HEK293T (cell line): ENCODE measurements around the gene GMDS.
A peak's percentile ranks its signal among the peaks of the same experiment; 100 is the strongest.

Source experiments
- CTCF ChIA-PET: fragments of 350-600 bp; formaldehyde crosslinking; extraction: SDS; loops from one replicate; lab custom pipeline; 2021; ENCODE audit warnings: antibody characterized with exemption, inconsistent platforms; lab: Yijun Ruan, JAX
- POLR2A ChIA-PET: fragments of 350-600 bp; formaldehyde crosslinking; extraction: SDS; loops from one replicate; lab custom pipeline; 2020; ENCODE audit warnings: antibody characterized with exemption, inconsistent platforms; lab: Yijun Ruan, JAX
- DNase-seq: peaks from one replicate; pipeline ENCODE4 v3.0.0; 2012; ENCODE audit warnings: mixed read lengths; ENCODE audit errors: extremely low spot score
- ARNT ChIP-seq: fragments of 450-650 bp; IDR thresholded peaks from 2 replicates; pipeline ENCODE4 v1.6.1; 2017; ENCODE audit warnings: mild to moderate bottlenecking
- BHLHE40 ChIP-seq: fragments of 450-650 bp; IDR thresholded peaks from 2 replicates; pipeline ENCODE4 v1.6.1; 2016; ENCODE audit warnings: mild to moderate bottlenecking, moderate library complexity, borderline replicate concordance
- CTBP1 ChIP-seq: fragments of 450-650 bp; IDR thresholded peaks from 2 replicates; pipeline ENCODE4 v1.6.1; 2016; ENCODE audit warnings: borderline replicate concordance
- ELF4 ChIP-seq: fragments of 450-650 bp; IDR thresholded peaks from 2 replicates; pipeline ENCODE4 v1.6.1; 2017; ENCODE audit warnings: antibody characterized with exemption
- FOXA1 ChIP-seq: fragments of 450-650 bp; IDR thresholded peaks from 2 replicates; pipeline ENCODE4 v1.6.1; 2016; ENCODE audit warnings: mild to moderate bottlenecking
- FOXK2 ChIP-seq: fragments of 450-650 bp; IDR thresholded peaks from 2 replicates; pipeline ENCODE4 v1.6.1; 2016; ENCODE audit warnings: mild to moderate bottlenecking
- FOXM1 ChIP-seq: fragments of 450-650 bp; IDR thresholded peaks from 2 replicates; pipeline ENCODE4 v1.6.1; 2017; ENCODE audit warnings: mild to moderate bottlenecking, borderline replicate concordance
- HDGF ChIP-seq: fragments of 450-650 bp; IDR thresholded peaks from 2 replicates; pipeline ENCODE4 v1.6.1; 2017; ENCODE audit warnings: antibody characterized with exemption, borderline replicate concordance
- L3MBTL2 ChIP-seq: fragments of 450-650 bp; conservative IDR thresholded peaks from 2 replicates; pipeline ENCODE4 v1.6.1; 2016; ENCODE audit warnings: mild to moderate bottlenecking
- LEF1 ChIP-seq: fragments of 450-650 bp; IDR thresholded peaks from 2 replicates; pipeline ENCODE4 v1.6.1; 2017; ENCODE audit warnings: mild to moderate bottlenecking, borderline replicate concordance
- NFRKB ChIP-seq: fragments of 450-650 bp; IDR thresholded peaks from 2 replicates; pipeline ENCODE4 v1.6.1; 2016; ENCODE audit warnings: mild to moderate bottlenecking, moderate library complexity
- SP1 ChIP-seq: fragments of 450-650 bp; IDR thresholded peaks from 2 replicates; pipeline ENCODE4 v1.6.1; 2017
- SUZ12 ChIP-seq: fragments of 450-650 bp; IDR thresholded peaks from 2 replicates; pipeline ENCODE4 v1.6.1; 2016; ENCODE audit warnings: mild to moderate bottlenecking
- TARDBP ChIP-seq: fragments of 450-650 bp; IDR thresholded peaks from 2 replicates; pipeline ENCODE4 v1.6.1; 2016
- ZNF384 ChIP-seq: fragments of 450-650 bp; IDR thresholded peaks from 2 replicates; pipeline ENCODE4 v1.6.1; 2016
- TF ChIP-seq, protein P1 (sequence below): fragments of 450-650 bp; IDR thresholded peaks from 2 replicates; pipeline ENCODE4 v1.6.1; 2016

GMDS gene

DNA sequence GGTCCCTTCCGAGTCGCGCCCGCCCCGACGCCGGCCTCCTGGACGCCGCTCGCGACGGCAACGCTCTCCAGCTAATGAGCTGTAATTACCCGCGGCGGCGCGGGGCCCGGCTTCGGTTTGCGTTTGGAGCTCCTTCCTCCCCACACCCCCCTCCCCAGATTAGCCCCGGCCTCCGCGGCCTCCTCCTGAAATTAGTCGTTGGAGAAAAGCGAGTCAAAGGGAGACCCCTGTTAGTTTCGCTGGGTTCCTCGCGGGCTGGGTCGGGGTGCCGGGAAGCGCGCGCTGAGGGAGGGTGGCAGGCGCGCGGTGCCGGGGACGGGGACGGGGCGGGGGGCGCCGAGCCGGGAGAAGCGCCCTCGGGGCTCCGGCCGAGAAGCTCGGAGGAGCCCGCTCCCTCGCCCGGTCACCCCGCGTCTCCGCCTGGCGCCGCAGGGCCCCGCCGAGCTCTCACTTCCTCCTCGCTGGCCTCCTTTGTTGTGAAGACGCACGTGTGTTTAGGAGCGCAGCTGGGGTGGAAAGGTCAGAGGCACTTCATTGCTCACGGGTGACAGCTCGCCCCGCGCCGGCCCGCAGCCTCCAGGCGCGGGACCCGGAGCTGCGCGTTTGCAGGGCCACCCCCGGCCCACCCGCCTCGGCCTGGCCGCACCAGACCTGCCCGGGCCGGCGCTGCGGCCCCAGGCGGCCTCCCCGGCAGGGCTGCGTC, 630.8 kb downstream of the GMDS start:
- CTCF ChIA-PET: interaction anchor here (1.5 kb wide), 1 partner anchor 8 kb away, joined by 4 read pairs; no protein-coding TSS in a partner anchor
- TF ChIP-seq LEF1 (0 out of 2 replicates have a peak, but pooled peaks have one; percentile 70), FOXK2 (no peak), NFRKB (no peak), ELF4 (no peak), FOXM1 (0 out of 2 replicates have a peak, but pooled peaks have one; percentile 9), CTBP1 (0 out of 2 replicates have a peak, but pooled peaks have one; percentile 6)
- POLR2A ChIA-PET: interaction anchor here (0.6 to 5.5 kb wide), 18 partner anchors 7 to 225 kb away, joined by 3 to 74 read pairs (median 6); no protein-coding TSS in a partner anchor
- no peak for DNase-seq

DNA sequence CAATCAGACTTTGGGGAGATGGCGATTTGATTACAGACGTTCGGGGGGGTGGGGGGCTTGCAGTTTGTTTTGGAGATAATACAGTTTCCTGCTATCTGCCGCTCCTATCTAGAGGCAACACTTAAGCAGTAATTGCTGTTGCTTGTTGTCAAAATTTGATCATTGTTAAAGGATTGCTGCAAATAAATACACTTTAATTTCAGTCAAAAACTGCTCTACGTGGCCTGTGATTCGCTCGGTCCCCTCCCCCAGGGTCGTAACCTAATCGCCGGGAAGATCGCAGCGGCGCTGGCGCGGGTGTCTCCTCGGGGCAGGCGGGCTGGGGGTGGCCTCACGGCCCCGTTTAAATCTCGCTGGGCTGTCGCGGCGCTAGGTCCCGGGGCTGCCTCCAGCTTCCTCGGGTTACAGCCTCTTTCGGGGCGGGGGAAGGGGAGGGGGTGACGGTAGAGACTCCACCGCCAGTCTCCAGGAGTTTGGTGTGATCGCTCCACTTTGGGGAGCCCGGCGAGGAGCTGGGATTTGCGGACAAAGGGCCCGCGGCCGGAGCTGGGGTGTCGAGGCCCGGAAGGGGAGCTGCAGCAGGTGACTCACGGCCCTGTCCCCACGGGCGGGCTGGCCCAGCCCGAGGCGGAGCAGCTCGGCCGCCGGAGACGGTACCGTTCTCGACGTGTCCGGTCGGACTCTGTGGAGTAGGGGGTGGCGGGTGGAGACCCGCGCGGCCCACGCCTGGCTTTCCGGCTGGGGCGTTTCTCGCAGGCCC, 631.5 kb downstream of the GMDS start:
- ChIA-PET POLR2A (interaction anchor here (0.6 to 5.5 kb wide), 16 partner anchors 9 to 226 kb away, joined by 3 to 74 read pairs (median 6); no protein-coding TSS in a partner anchor), CTCF (no interaction called here)
- DNase-seq: no peak
- TF ChIP-seq, protein P1, sequence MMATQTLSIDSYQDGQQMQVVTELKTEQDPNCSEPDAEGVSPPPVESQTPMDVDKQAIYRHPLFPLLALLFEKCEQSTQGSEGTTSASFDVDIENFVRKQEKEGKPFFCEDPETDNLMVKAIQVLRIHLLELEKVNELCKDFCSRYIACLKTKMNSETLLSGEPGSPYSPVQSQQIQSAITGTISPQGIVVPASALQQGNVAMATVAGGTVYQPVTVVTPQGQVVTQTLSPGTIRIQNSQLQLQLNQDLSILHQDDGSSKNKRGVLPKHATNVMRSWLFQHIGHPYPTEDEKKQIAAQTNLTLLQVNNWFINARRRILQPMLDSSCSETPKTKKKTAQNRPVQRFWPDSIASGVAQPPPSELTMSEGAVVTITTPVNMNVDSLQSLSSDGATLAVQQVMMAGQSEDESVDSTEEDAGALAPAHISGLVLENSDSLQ: peak; percentile 97
- TF ChIP-seq BHLHE40: no peak
- TF ChIP-seq FOXA1: no peak
- no peak for TF ChIP-seq NFRKB
- TF ChIP-seq CTBP1: peak; percentile 98
- no peak for TF ChIP-seq SP1
- peak; percentile 13; the same call in 1 of the 2 replicates for TF ChIP-seq LEF1
- peak; percentile 67 for TF ChIP-seq ARNT
- TF ChIP-seq ZNF384: no peak
- TF ChIP-seq FOXM1: peak; percentile 81
- no peak for TF ChIP-seq L3MBTL2
- TF ChIP-seq TARDBP: no peak
- no peak for TF ChIP-seq ELF4
- TF ChIP-seq HDGF: 0 out of 2 replicates have a peak, but pooled peaks have one; percentile 65
- TF ChIP-seq FOXK2: no peak
- TF ChIP-seq SUZ12: no peak

DNA sequence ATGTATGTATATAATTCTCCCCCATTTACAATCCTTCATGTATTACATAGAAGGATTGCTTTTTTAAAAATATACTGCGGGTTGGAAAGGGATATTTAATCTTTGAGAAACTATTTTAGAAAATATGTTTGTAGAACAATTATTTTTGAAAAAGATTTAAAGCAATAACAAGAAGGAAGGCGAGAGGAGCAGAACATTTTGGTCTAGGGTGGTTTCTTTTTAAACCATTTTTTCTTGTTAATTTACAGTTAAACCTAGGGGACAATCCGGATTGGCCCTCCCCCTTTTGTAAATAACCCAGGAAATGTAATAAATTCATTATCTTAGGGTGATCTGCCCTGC, 632.1 kb downstream of the GMDS start:
- DNase-seq: no peak
- no peak for TF ChIP-seq FOXK2
- TF ChIP-seq ARNT: no peak
- no peak for TF ChIP-seq FOXM1
- no peak for TF ChIP-seq HDGF
- TF ChIP-seq CTBP1: no peak
- TF ChIP-seq TARDBP: no peak
- no peak for TF ChIP-seq SP1
- no peak for TF ChIP-seq LEF1
- no peak for TF ChIP-seq SUZ12
- TF ChIP-seq NFRKB: no peak
- TF ChIP-seq ZNF384: no peak
- no peak for TF ChIP-seq ELF4
- TF ChIP-seq BHLHE40: no peak
- TF ChIP-seq L3MBTL2: no peak
- TF ChIP-seq, protein P1: no peak
- TF ChIP-seq FOXA1: no peak
- CTCF ChIA-PET: no interaction called here
- POLR2A ChIA-PET: interaction anchor here (1.3 to 5.0 kb wide), 7 partner anchors 12 to 207 kb away, joined by 4 to 74 read pairs (median 10); no protein-coding TSS in a partner anchor

DNA sequence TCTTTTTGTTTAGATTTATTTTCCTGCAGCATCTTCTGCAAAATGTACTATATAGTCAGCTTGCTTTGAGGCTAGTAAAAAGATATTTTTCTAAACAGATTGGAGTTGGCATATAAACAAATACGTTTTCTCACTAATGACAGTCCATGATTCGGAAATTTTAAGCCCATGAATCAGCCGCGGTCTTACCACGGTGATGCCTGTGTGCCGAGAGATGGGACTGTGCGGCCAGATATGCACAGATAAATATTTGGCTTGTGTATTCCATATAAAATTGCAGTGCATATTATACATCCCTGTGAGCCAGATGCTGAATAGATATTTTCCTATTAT, 632.5 kb downstream of the GMDS start:
- ChIA-PET CTCF (no interaction called here), POLR2A (interaction anchor here (0.7 to 4.0 kb wide), 7 partner anchors 14 to 146 kb away, joined by 3 to 64 read pairs (median 5); no protein-coding TSS in a partner anchor)
- no peak for DNase-seq

More for the DNA sequence above, 632.5 kb downstream of the GMDS start:
- TF ChIP-seq TARDBP (no peak), HDGF (no peak), FOXK2 (no peak), LEF1 (no peak), FOXM1 (no peak), FOXA1 (no peak), BHLHE40 (no peak), SP1 (no peak), CTBP1 (no peak), SUZ12 (no peak), NFRKB (no peak), L3MBTL2 (no peak), ZNF384 (no peak), ELF4 (no peak), ARNT (no peak)
- TF ChIP-seq, protein P1: no peak
